ENCODE measurements around the gene HEMK1.

Gene HEMK1

GRCh38 chr3:50572801-50573371 lies 3.6 kb downstream of the HEMK1 start:
- FAIRE-seq, result no peak
- no peak for DNase-seq (ENCODE audit: low spot score)

- no peak for DNase-seq (ENCODE audit: low spot score)
- no peak for FAIRE-seq
Measured at GRCh38 chr3:50573566-50574443, 4.5 kb downstream of the HEMK1 start.

GRCh38 chr3:50574444-50574831 lies 5.1 kb downstream of the HEMK1 start:
- DNase-seq (ENCODE audit: low spot score), result no peak
- FAIRE-seq, result no peak

- DNase-seq (ENCODE audit: low spot score) (no peak), FAIRE-seq (no peak)
Measured at GRCh38 chr3:50575372-50575771, 6.0 kb downstream of the HEMK1 start.

GRCh38 chr3:50577348-50577747 lies 8.0 kb downstream of the HEMK1 start:
- DNase-seq (ENCODE audit: low spot score) (no peak), FAIRE-seq (no peak)

- FAIRE-seq (no peak), DNase-seq (ENCODE audit: low spot score) (no peak)
Measured at GRCh38 chr3:50580683-50581458, 11.5 kb downstream of the HEMK1 start.

- FAIRE-seq (no peak), DNase-seq (ENCODE audit: low spot score) (no peak)
Measured at GRCh38 chr3:50581459-50581842, 12.1 kb downstream of the HEMK1 start.

- FAIRE-seq (no peak), DNase-seq (ENCODE audit: low spot score) (no peak)
Measured at GRCh38 chr3:50582083-50582482, 12.8 kb downstream of the HEMK1 start.

GRCh38 chr3:50583897-50584296 lies 14.6 kb downstream of the HEMK1 start:
- DNase-seq (ENCODE audit: low spot score) (no peak), FAIRE-seq (no peak)

- FAIRE-seq (no peak), DNase-seq (ENCODE audit: low spot score) (no peak)
Measured at GRCh38 chr3:50584391-50584790, 15.1 kb downstream of the HEMK1 start.

- DNase-seq (ENCODE audit: low spot score) (no peak), FAIRE-seq (no peak)
Measured at GRCh38 chr3:50585919-50586762, 16.8 kb downstream of the HEMK1 start.

- no peak for FAIRE-seq
- DNase-seq (ENCODE audit: low spot score), result no peak
Measured at GRCh38 chr3:50586763-50587070, 17.4 kb downstream of the HEMK1 start.

- DNase-seq (ENCODE audit: low spot score) (no peak), FAIRE-seq (no peak)
Measured at GRCh38 chr3:50587373-50587772, 18.1 kb downstream of the HEMK1 start.

GRCh38 chr3:50587806-50588758 lies 18.8 kb downstream of the HEMK1 start:
- FAIRE-seq, result no peak
- DNase-seq (ENCODE audit: low spot score), result no peak

- DNase-seq (ENCODE audit: low spot score) (no peak), FAIRE-seq (no peak)
Measured at GRCh38 chr3:50588759-50589433, 19.6 kb downstream of the HEMK1 start.

- FAIRE-seq (no peak), DNase-seq (ENCODE audit: low spot score) (no peak)
Measured at GRCh38 chr3:50591196-50591741, 21.9 kb downstream of the HEMK1 start.

- DNase-seq (ENCODE audit: low spot score) (no peak), FAIRE-seq (no peak)
Measured at GRCh38 chr3:50592568-50592967, 23.2 kb downstream of the HEMK1 start.

GRCh38 chr3:50594253-50594785 lies 25.0 kb downstream of the HEMK1 start:
- FAIRE-seq, result no peak
- no peak for DNase-seq (ENCODE audit: low spot score)

GRCh38 chr3:50599115-50599715 lies 29.9 kb downstream of the HEMK1 start:
- FAIRE-seq, result no peak
- no peak for DNase-seq (ENCODE audit: low spot score)

Data from RCC 7860 (cell line).